Testis (tissue), 3 donors: ENCODE results near the gene STX4. TPM values are rescaled to one million over a fixed set of nuclear protein-coding genes. Genes with fewer than 3 reads are reported as not detected.

Source experiments
- DNase-seq: peaks from one replicate; pipeline ENCODE4 v3.0.0-alpha.2; 2019
- H3K27ac ChIP-seq, 2 donors: fragments of 200-600 bp; sonication (generic); one replicate each; pipeline ENCODE4 v1.5.1; 2019
- H3K27me3 ChIP-seq: fragments of 200-600 bp; sonication (generic); one replicate; pipeline ENCODE4 v1.5.1; 2019
- H3K36me3 ChIP-seq: fragments of 200-600 bp; sonication (generic); one replicate; pipeline ENCODE4 v1.5.1; 2017; ENCODE audit warnings: low read depth; ENCODE audit errors: missing control alignments
- H3K4me1 ChIP-seq: fragments of 200-600 bp; sonication (generic); one replicate; pipeline ENCODE4 v1.5.1; 2019
- H3K4me3 ChIP-seq, 2 donors: fragments of 200-600 bp; sonication (generic); one replicate each; pipeline ENCODE4 v1.5.1; 2017 to 2019
- H3K9me3 ChIP-seq: fragments of 200-600 bp; sonication (generic); one replicate; pipeline ENCODE4 v1.5.1; 2017
- CTCF ChIP-seq, 3 experiments: fragments of 450-650 bp in 2 of 3; fragments of 200-600 bp in 1 of 3; sonication (generic) in 1 of 3; IDR thresholded peaks; one replicate each; pipeline ENCODE4 v1.5.1; 2016 to 2019; ENCODE audit warnings: antibody characterized with exemption in 3 of 3, mild to moderate bottlenecking in 2 of 3, moderate library complexity in 1 of 3
- POLR2A ChIP-seq: fragments of 450-650 bp; IDR thresholded peaks from one replicate; pipeline ENCODE4 v1.6.1; 2017; ENCODE audit warnings: antibody characterized with exemption, mild to moderate bottlenecking, moderate library complexity
- WGBS, 2 donors: methylation state at CpG; one replicate each; pipeline ENCODE4 v1.1.5; 2018; 5-methylcytosine and 5-hydroxymethylcytosine counted together
- intact Hi-C: fragments of 100-400 bp; cut with DNase I; formaldehyde crosslinking; loops from one replicate; pipeline ENCODE4 v1.15.1; 2023; ENCODE audit warnings: low total_unique reads
- polyA plus RNA-seq: library from polyadenylated mRNA; stranded (reverse); fragments of 350-450 nt; fragmentation: Illumina TruSeq; extraction: RNeasy Lipid Tissue Mini Kit (QIAGEN cat#74804); gene quantifications from one replicate; pipeline ENCODE4 v1.2.3, GENCODE V29; 2014; ENCODE audit warnings: low read depth, low replicate concordance; ENCODE audit not compliant: insufficient read depth
- total RNA-seq, 2 donors: library from RNA; depleted of rRNA; stranded (reverse); fragments of >200 nt; gene quantifications; one replicate each; pipeline ENCODE4 v1.2.3, GENCODE V29; 2016

Gene STX4
- total and polyA plus RNA-seq, 3 donors from 2014 or later = 37.1 to 56.9 (median 50.9) TPM

- DNase-seq = no peak
- TF ChIP-seq POLR2A (no peak), CTCF (IDR thresholded peaks at IDR 0.05) (no peak)
- Histone ChIP-seq H3K36me3 (no peaks in the 10 kb centered on the region), H3K27me3 (no peaks in the 10 kb centered on the region), H3K4me1 (peaks cover 15% of the 10 kb centered on the region), H3K9me3 (no peaks in the 10 kb centered on the region), H3K4me3 (no peak overlapping the region), H3K27ac (no peak overlapping the region)
- 94% methylated on average over 6 of the region's 6 CpGs for WGBS, 2 donors
- intact Hi-C loops = no loop called here
Observed at GRCh38 chr16:31003744-31004143, 29.6 kb upstream of the STX4 start.

- H3K36me3 ChIP-seq = no peaks in the 10 kb centered on the region
- no peak overlapping the region for H3K27ac ChIP-seq
- peaks cover 8% of the 10 kb centered on the region for H3K4me1 ChIP-seq
- H3K27me3 ChIP-seq = no peaks in the 10 kb centered on the region
- intact Hi-C loops = no loop called here
- no peaks in the 10 kb centered on the region for H3K9me3 ChIP-seq
- no peak overlapping the region for H3K4me3 ChIP-seq
- TF ChIP-seq POLR2A (no peak), CTCF (IDR thresholded peaks at IDR 0.05) (no peak)
- 81 to 87% methylated on average over 2 of the region's 2 CpGs for WGBS, 2 donors
- no peak for DNase-seq
Observed at GRCh38 chr16:31004658-31005057, 28.7 kb upstream of the STX4 start.

DNA sequence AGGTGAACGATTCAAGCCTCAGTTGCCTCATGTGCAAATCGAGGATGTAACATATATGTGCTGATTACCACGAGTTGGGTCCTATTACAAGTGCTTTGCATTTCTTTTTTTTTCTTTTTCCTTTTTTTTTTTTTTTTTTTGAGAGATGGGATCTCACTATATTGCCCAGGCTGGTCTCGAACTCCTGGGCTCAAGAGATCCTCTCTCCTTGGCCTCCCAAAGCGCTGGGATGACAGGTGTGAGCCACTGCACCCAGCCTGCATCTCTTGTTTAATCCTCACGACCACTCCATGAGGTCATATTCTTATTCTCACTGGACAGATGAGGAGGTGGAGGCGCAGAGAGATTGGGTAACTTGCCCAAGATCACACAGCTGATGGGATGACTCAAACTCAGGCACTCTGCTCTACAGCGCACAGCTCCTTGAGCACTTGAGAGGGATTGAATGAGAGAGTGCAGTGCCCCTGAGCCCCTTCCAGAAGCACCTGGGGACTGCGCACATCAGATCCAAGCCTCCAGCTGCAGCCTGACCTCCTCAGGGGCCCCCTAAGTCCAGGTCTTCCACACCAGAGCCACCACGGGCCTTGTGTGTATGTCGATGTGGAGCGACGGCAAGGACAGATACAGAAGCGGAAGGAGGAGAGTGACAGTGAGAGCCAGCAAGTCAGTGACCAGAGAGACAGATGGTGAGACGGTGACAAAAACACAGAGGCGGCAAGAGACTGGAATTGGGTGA is 27.8 kb upstream of the STX4 start:
- no peak overlapping the region for H3K4me3 ChIP-seq
- no peak for DNase-seq
- no peaks in the 10 kb centered on the region for H3K36me3 ChIP-seq
- no peaks in the 10 kb centered on the region for H3K27me3 ChIP-seq
- no peak overlapping the region for H3K27ac ChIP-seq
- TF ChIP-seq CTCF (IDR thresholded peaks at IDR 0.05) (no peak), POLR2A (no peak)
- WGBS, 2 donors = 80 to 88% methylated on average over 14 to 16 of the region's 16 CpGs
- intact Hi-C loops = no loop called here
- peaks cover 8% of the 10 kb centered on the region for H3K4me1 ChIP-seq
- H3K9me3 ChIP-seq = no peaks in the 10 kb centered on the region

- no peak for DNase-seq
- Histone ChIP-seq H3K9me3 (no peaks in the 10 kb centered on the region), H3K36me3 (no peaks in the 10 kb centered on the region), H3K27ac (no peak overlapping the region), H3K27me3 (no peaks in the 10 kb centered on the region), H3K4me1 (peaks cover 8% of the 10 kb centered on the region), H3K4me3 (no peak overlapping the region)
- WGBS, 2 donors = 59 to 61% methylated on average over 7 of the region's 7 CpGs
- TF ChIP-seq CTCF (IDR thresholded peaks at IDR 0.05) (no peak), POLR2A (no peak)
- intact Hi-C loops = no loop called here
Observed at GRCh38 chr16:31006086-31006385, 27.3 kb upstream of the STX4 start.

DNA sequence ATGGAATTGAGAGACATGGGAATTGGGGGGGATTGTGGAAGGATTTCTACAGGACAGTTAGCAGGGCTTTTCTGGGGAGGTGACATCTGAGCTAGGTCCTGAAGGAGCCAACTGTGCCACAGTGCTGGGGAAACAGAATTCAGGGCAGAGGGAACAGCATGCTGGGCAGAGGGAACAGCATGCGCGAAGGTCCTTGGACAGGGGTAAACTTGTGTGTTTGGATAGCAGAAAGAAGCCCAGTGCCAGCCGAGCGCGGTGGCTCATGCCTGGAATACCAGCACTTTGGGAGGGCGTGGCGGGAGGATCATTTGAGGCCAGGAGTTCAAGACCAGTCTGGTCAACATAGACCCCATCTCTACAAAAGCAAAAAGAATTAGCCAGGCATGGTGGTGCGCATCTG is 26.8 kb upstream of the STX4 start:
- TF ChIP-seq CTCF (IDR thresholded peaks at IDR 0.05) (no peak), POLR2A (no peak)
- Histone ChIP-seq H3K4me3 (no peak overlapping the region), H3K9me3 (no peaks in the 10 kb centered on the region), H3K27ac (no peak overlapping the region), H3K4me1 (peaks cover 8% of the 10 kb centered on the region), H3K27me3 (no peaks in the 10 kb centered on the region), H3K36me3 (no peaks in the 10 kb centered on the region)
- intact Hi-C loops = no loop called here
- no peak for DNase-seq
- 88 to 92% methylated on average over 8 of the region's 8 CpGs for WGBS, 2 donors
